Trophoblast cell (in vitro differentiated cells and primary cell): ENCODE data around the gene ARL2BP.
"Not testable (repeated sequence)": the region's sequence is repeated elsewhere in the genome, so short reads cannot be mapped to it uniquely, and the experiment has no call there.

Experiments used
- DNase-seq, 2 donors: peaks; one replicate each; pipeline ENCODE4 v3.0.0-alpha.2; 2016
- H2AFZ ChIP-seq: 2 replicates; pipeline ENCODE4 v1.6.1; 2013; ENCODE audit warnings: low read length, moderate library complexity, mild to moderate bottlenecking; ENCODE audit not compliant: insufficient read depth, poor library complexity
- H2AK5ac ChIP-seq: 2 replicates; pipeline ENCODE4 v1.6.1; 2013; ENCODE audit warnings: mild to moderate bottlenecking, low read length
- H2BK120ac ChIP-seq: 2 replicates; pipeline ENCODE4 v1.6.1; 2013; ENCODE audit warnings: low read length, mild to moderate bottlenecking, moderate library complexity; ENCODE audit not compliant: insufficient read depth, poor library complexity
- H2BK12ac ChIP-seq: 2 replicates; pipeline ENCODE4 v1.6.1; 2013; ENCODE audit warnings: mild to moderate bottlenecking, low read length, moderate library complexity
- H2BK5ac ChIP-seq: 2 replicates; pipeline ENCODE4 v1.6.1; 2013; ENCODE audit warnings: low read length, low read depth, moderate library complexity, mild to moderate bottlenecking; ENCODE audit not compliant: poor library complexity
- H3K14ac ChIP-seq: 2 replicates; pipeline ENCODE4 v1.6.1; 2013; ENCODE audit warnings: mild to moderate bottlenecking, low read length
- H3K18ac ChIP-seq: 2 replicates; pipeline ENCODE4 v1.6.1; 2013; ENCODE audit warnings: mild to moderate bottlenecking, low read length
- H3K23ac ChIP-seq: 2 replicates; pipeline ENCODE4 v1.6.1; 2013; ENCODE audit warnings: low read length
- H3K27ac ChIP-seq: 2 replicates; pipeline ENCODE4 v1.5.1; 2013; ENCODE audit warnings: low read depth, mild to moderate bottlenecking, inconsistent platforms, low read length, moderate library complexity
- H3K27me3 ChIP-seq: 2 replicates; pipeline ENCODE4 v1.6.1; 2013; ENCODE audit warnings: inconsistent platforms, mild to moderate bottlenecking, low read length, moderate library complexity; ENCODE audit not compliant: insufficient read depth
- H3K36me3 ChIP-seq, 2 experiments: 1 replicate in 1 of 2; 2 replicates in 1 of 2; pipeline ENCODE4 v1.6.1; 2013; ENCODE audit warnings: low read length in 2 of 2, mild to moderate bottlenecking in 2 of 2, moderate library complexity in 1 of 2; ENCODE audit not compliant: insufficient read depth in 2 of 2, control insufficient read depth in 1 of 2
- H3K4ac ChIP-seq: 2 replicates; pipeline ENCODE4 v1.6.1; 2013; ENCODE audit warnings: low read depth, mild to moderate bottlenecking, low read length, moderate library complexity
- H3K4me1 ChIP-seq, 2 experiments: 1 replicate in 1 of 2; 2 replicates in 1 of 2; pipeline ENCODE4 v1.6.1; 2013; ENCODE audit warnings: low read length in 2 of 2, mild to moderate bottlenecking in 2 of 2, moderate library complexity in 1 of 2; ENCODE audit not compliant: insufficient read depth in 2 of 2, control insufficient read depth in 1 of 2
- H3K4me2 ChIP-seq: 2 replicates; pipeline ENCODE4 v1.6.1; 2013; ENCODE audit warnings: inconsistent platforms, mild to moderate bottlenecking, low read length, moderate library complexity
- H3K4me3 ChIP-seq: 2 replicates; pipeline ENCODE4 v1.5.1; 2013; ENCODE audit warnings: mild to moderate bottlenecking, low read depth, low read length, inconsistent platforms
- H3K79me1 ChIP-seq: one replicate; pipeline ENCODE4 v1.6.1; 2013; ENCODE audit warnings: low read length
- H3K79me2 ChIP-seq: 2 replicates; pipeline ENCODE4 v1.6.1; 2013; ENCODE audit warnings: low read length, mild to moderate bottlenecking; ENCODE audit not compliant: control insufficient read depth, insufficient read depth, poor library complexity
- H3K9ac ChIP-seq: 2 replicates; pipeline ENCODE4 v1.6.1; 2013; ENCODE audit warnings: mild to moderate bottlenecking, low read length
- H3K9me3 ChIP-seq: 2 replicates; pipeline ENCODE4 v1.6.1; 2013; ENCODE audit warnings: low read depth, mild to moderate bottlenecking, control low read depth, inconsistent platforms, low read length; ENCODE audit not compliant: insufficient read depth
- H4K12ac ChIP-seq: 2 replicates; pipeline ENCODE4 v1.6.1; 2013; ENCODE audit warnings: low read depth, mild to moderate bottlenecking, low read length, moderate library complexity
- H4K8ac ChIP-seq: 2 replicates; pipeline ENCODE4 v1.6.1; 2013; ENCODE audit warnings: low read depth, mild to moderate bottlenecking, low read length, moderate library complexity
- H4K91ac ChIP-seq: one replicate; pipeline ENCODE4 v1.6.1; 2013; ENCODE audit warnings: low read depth, mild to moderate bottlenecking, low read length, moderate library complexity
- WGBS: extraction: QIAGEN DNeasy Blood & Tissue Kit; methylation state at CpG from one replicate; pipeline ENCODE4 v1.1.7; 2013; ENCODE audit warnings: missing lambda C conversion rate; ENCODE audit not compliant: insufficient read length, insufficient coverage; ENCODE audit errors: extremely low coverage; 5-methylcytosine and 5-hydroxymethylcytosine counted together

ARL2BP gene

GRCh38 chr16:57271867-57272495 is 26.9 kb downstream of the ARL2BP start:
- Histone ChIP-seq H3K79me1 (no peaks in the 10 kb centered on the region), H3K79me2 (no peaks in the 10 kb centered on the region), H4K91ac (no peak overlapping the region), H3K4ac (no peak overlapping the region), H3K27me3 (no peaks in the 10 kb centered on the region), H3K27ac (no peak overlapping the region), H4K8ac (no peak overlapping the region), H2AFZ (no peak overlapping the region), H2BK12ac (no peak overlapping the region), H3K14ac (no peak overlapping the region), H2AK5ac (no peak overlapping the region), H4K12ac (no peak overlapping the region), H3K4me3 (no peak overlapping the region), H3K4me1 (peaks cover 6 to 9% of the 10 kb centered on the region in 2 experiments), H3K36me3 (no peaks in the 10 kb centered on the region), H3K9ac (no peak overlapping the region), H3K9me3 (no peaks in the 10 kb centered on the region), H3K23ac (no peak overlapping the region), H3K18ac (no peak overlapping the region), H3K4me2 (no peak overlapping the region), H2BK5ac (no peak overlapping the region), H2BK120ac (no peak overlapping the region)
- DNase-seq = no peak
- no CpG with 5 or more reads among the region's 5 CpGs for WGBS

GRCh38 chr16:57273359-57273758 is 28.3 kb downstream of the ARL2BP start:
- Histone ChIP-seq H3K36me3 (no peaks in the 10 kb centered on the region), H3K23ac (no peak overlapping the region), H3K27me3 (no peaks in the 10 kb centered on the region), H3K4ac (no peak overlapping the region), H4K91ac (no peak overlapping the region), H3K79me2 (no peaks in the 10 kb centered on the region), H2BK5ac (no peak overlapping the region), H3K18ac (no peak overlapping the region), H2BK120ac (no peak overlapping the region), H2AK5ac (no peak overlapping the region), H4K8ac (no peak overlapping the region), H4K12ac (no peak overlapping the region), H3K4me1 (peaks cover 6 to 9% of the 10 kb centered on the region in 2 experiments), H2AFZ (no peak overlapping the region), H2BK12ac (no peak overlapping the region), H3K79me1 (no peaks in the 10 kb centered on the region), H3K4me2 (no peak overlapping the region), H3K14ac (no peak overlapping the region), H3K27ac (no peak overlapping the region), H3K9ac (no peak overlapping the region), H3K4me3 (no peak overlapping the region), H3K9me3 (no peaks in the 10 kb centered on the region)
- no CpG with 5 or more reads among the region's 1 CpG for WGBS
- DNase-seq = no peak

- no peak overlapping the region for H3K4ac ChIP-seq
- H3K14ac ChIP-seq = no peak overlapping the region
- H2BK5ac ChIP-seq = no peak overlapping the region
- WGBS = no CpG with 5 or more reads among the region's 5 CpGs
- H3K27me3 ChIP-seq = no peaks in the 10 kb centered on the region
- H2AK5ac ChIP-seq = no peak overlapping the region
- H4K91ac ChIP-seq = no peak overlapping the region
- H3K18ac ChIP-seq = no peak overlapping the region
- peaks cover 6 to 9% of the 10 kb centered on the region in 2 experiments for H3K4me1 ChIP-seq
- H2BK120ac ChIP-seq = no peak overlapping the region
- H3K9me3 ChIP-seq = no peaks in the 10 kb centered on the region
- no peak for DNase-seq
- H2AFZ ChIP-seq = no peak overlapping the region
- H3K4me2 ChIP-seq = no peak overlapping the region
- H3K27ac ChIP-seq = no peak overlapping the region
- no peak overlapping the region for H4K8ac ChIP-seq
- H2BK12ac ChIP-seq = no peak overlapping the region
- H3K9ac ChIP-seq = no peak overlapping the region
- no peak overlapping the region for H3K23ac ChIP-seq
- H4K12ac ChIP-seq = no peak overlapping the region
- no peaks in the 10 kb centered on the region for H3K79me2 ChIP-seq
- H3K79me1 ChIP-seq = no peaks in the 10 kb centered on the region
- no peak overlapping the region for H3K4me3 ChIP-seq
- no peaks in the 10 kb centered on the region for H3K36me3 ChIP-seq
Observed at GRCh38 chr16:57273826-57274225, 28.8 kb downstream of the ARL2BP start.

- not testable (repeated sequence) for H2AK5ac ChIP-seq, H4K8ac ChIP-seq, H2BK120ac ChIP-seq, H3K27me3 ChIP-seq, H3K4me1 ChIP-seq, H3K23ac ChIP-seq, H3K4me3 ChIP-seq, H3K27ac ChIP-seq, H3K79me2 ChIP-seq, H3K18ac ChIP-seq, H4K12ac ChIP-seq, H3K9ac ChIP-seq, H2BK12ac ChIP-seq, H3K36me3 ChIP-seq, H3K4ac ChIP-seq, H3K79me1 ChIP-seq, H3K9me3 ChIP-seq, H2AFZ ChIP-seq, H2BK5ac ChIP-seq, DNase-seq, H3K14ac ChIP-seq, H3K4me2 ChIP-seq, H4K91ac ChIP-seq
- no CpG with 5 or more reads among the region's 5 CpGs for WGBS
Observed at GRCh38 chr16:57275946-57276345, 30.9 kb downstream of the ARL2BP start.
